Endothelial cell of umbilical vein (primary cell): Measurements from ENCODE around the gene EVC2. TPM values are rescaled to one million over a fixed set of nuclear protein-coding genes. Genes with fewer than 3 reads are reported as not detected.

Experiments used
- BruUV-seq: library from RNA; stranded (reverse); fragments of 400-500 nt; replicated peaks from 2 replicates; lab custom pipeline; 2021; lab: Mats Ljungman, UMichigan
- CTCF ChIA-PET: fragments of 300-600, 350-600 bp; sonication (Branson Sonifier 250); formaldehyde crosslinking; loops from one replicate; lab custom pipeline; 2021; ENCODE audit warnings: antibody characterized with exemption, inconsistent platforms; lab: Charles Lee
- POLR2A ChIA-PET: fragments of 300-600, 350-600 bp; sonication (Branson Sonifier 250); formaldehyde crosslinking; loops from one replicate; lab custom pipeline; 2021; ENCODE audit warnings: antibody characterized with exemption, inconsistent platforms; lab: Charles Lee
- DNase-seq: peaks from one replicate; pipeline ENCODE4 v3.0.0-alpha.2; 2011; ENCODE audit warnings: low read depth, low spot score
- FAIRE-seq: peaks from 2 replicates; lab custom pipeline; 2011; peaks lifted over from hg19 to GRCh38; lab: Jason Lieb, UNC
- H2AFZ ChIP-seq: 2 replicates; pipeline ENCODE4 v1.6.0; 2012; ENCODE audit warnings: low read depth, low read length, control low read depth, inconsistent platforms
- H3K27ac ChIP-seq: 2 replicates; pipeline ENCODE4 v1.5.1; 2011; ENCODE audit warnings: low read depth, mild to moderate bottlenecking, control low read depth, low read length, moderate library complexity; ENCODE audit not compliant: insufficient read depth
- H3K27me3 ChIP-seq, 2 experiments: 2 replicates each; pipeline versions ENCODE4 v1.6.0 to v1.6.1; 2011; ENCODE audit warnings: low read length in 2 of 2, mixed read lengths in 1 of 2; ENCODE audit not compliant: control insufficient read depth in 2 of 2, insufficient read depth in 2 of 2
- H3K36me3 ChIP-seq, 2 experiments: 2 replicates in 1 of 2; 3 replicates in 1 of 2; pipeline ENCODE4 v1.5.1; 2011; ENCODE audit warnings: low read length in 2 of 2, mild to moderate bottlenecking in 1 of 2, moderate library complexity in 1 of 2; ENCODE audit not compliant: control insufficient read depth in 2 of 2, insufficient read depth in 2 of 2; ENCODE audit errors: extremely low read depth in 1 of 2
- H3K4me1 ChIP-seq: 3 replicates; pipeline ENCODE4 v1.5.1; 2011; ENCODE audit warnings: mild to moderate bottlenecking, low read length; ENCODE audit not compliant: control insufficient read depth, insufficient read depth; ENCODE audit errors: extremely low read depth
- H3K4me2 ChIP-seq: 2 replicates; pipeline ENCODE4 v1.6.1; 2011; ENCODE audit warnings: low read length, control low read depth, mixed read lengths; ENCODE audit not compliant: insufficient read depth
- H3K4me3 ChIP-seq, 3 experiments: fragments of 200-600 bp in 1 of 3; sonication (generic), shearing (Covaris generic) in 1 of 3; replicated peaks in 1 of 3; 2 replicates each; pipeline ENCODE4 v1.5.1; 2011 to 2016; ENCODE audit warnings: control low read depth in 3 of 3, low read length in 3 of 3, mild to moderate bottlenecking in 2 of 3, inconsistent platforms in 1 of 3, low read depth in 1 of 3, moderate library complexity in 1 of 3; ENCODE audit not compliant: insufficient read depth in 1 of 3
- H3K79me2 ChIP-seq: 2 replicates; pipeline ENCODE4 v1.6.0; 2012; ENCODE audit warnings: low read length, inconsistent platforms; ENCODE audit not compliant: control insufficient read depth, insufficient read depth
- H3K9ac ChIP-seq: replicated peaks from 2 replicates; pipeline ENCODE3; 2011; ENCODE audit warnings: low read length, control low read depth; ENCODE audit not compliant: insufficient read depth; ENCODE audit errors: extremely low read depth
- H3K9me1 ChIP-seq: replicated peaks from 3 replicates; pipeline ENCODE4 v1.6.0; 2011; ENCODE audit warnings: mild to moderate bottlenecking, low read length; ENCODE audit not compliant: control insufficient read depth, insufficient read depth; ENCODE audit errors: extremely low read depth
- H3K9me3 ChIP-seq: replicated peaks from 2 replicates; pipeline ENCODE4 v1.5.1; 2012; ENCODE audit warnings: low read length, inconsistent platforms; ENCODE audit not compliant: control insufficient read depth, insufficient read depth
- H4K20me1 ChIP-seq: replicated peaks from 2 replicates; pipeline ENCODE3; 2011; ENCODE audit warnings: mild to moderate bottlenecking, low read length; ENCODE audit not compliant: control insufficient read depth, insufficient read depth; ENCODE audit errors: extremely low read depth
- EZH2 ChIP-seq: IDR thresholded peaks from 2 replicates; pipeline ENCODE4 v1.6.1; 2012; ENCODE audit warnings: borderline replicate concordance, low read depth, mild to moderate bottlenecking, moderate library complexity, low read length, inconsistent platforms; ENCODE audit not compliant: severe bottlenecking
- FOS ChIP-seq: IDR thresholded peaks from 2 replicates; pipeline ENCODE4 v1.6.1; 2011; ENCODE audit warnings: mild to moderate bottlenecking, low read length, moderate library complexity, borderline replicate concordance; ENCODE audit not compliant: insufficient read depth
- GATA2 ChIP-seq: IDR thresholded peaks from 2 replicates; pipeline ENCODE4 v1.7.0; 2011; ENCODE audit warnings: low read depth, mild to moderate bottlenecking, moderate library complexity, mixed read lengths, low read length; ENCODE audit not compliant: insufficient read length, insufficient read depth
- JUN ChIP-seq: IDR thresholded peaks from 2 replicates; pipeline ENCODE4 v1.6.1; 2011; ENCODE audit warnings: borderline replicate concordance, low read depth; ENCODE audit not compliant: insufficient read length, insufficient read depth
- MAX ChIP-seq: IDR thresholded peaks from 2 replicates; pipeline ENCODE4 v1.6.1; 2011; ENCODE audit not compliant: insufficient read depth, insufficient read length
- MYC ChIP-seq: IDR thresholded peaks from one replicate; pipeline ENCODE4 v1.6.1; 2011; ENCODE audit warnings: mild to moderate bottlenecking, low read depth, low read length
- POLR2A ChIP-seq: IDR thresholded peaks from 2 replicates; pipeline ENCODE4 v1.6.1; 2012; ENCODE audit warnings: low read depth, mild to moderate bottlenecking, control low read depth, low read length
- POLR2AphosphoS5 ChIP-seq: IDR thresholded peaks from 2 replicates; pipeline ENCODE4 v1.6.1; 2012; ENCODE audit warnings: low read depth, mild to moderate bottlenecking, control low read depth, low read length, moderate library complexity; ENCODE audit not compliant: insufficient read depth
- dilution Hi-C: fragments of 300-500 bp; cut with MboI; formaldehyde crosslinking; loops from one replicate; pipeline ENCODE4 v1.15.0; 2019; ENCODE audit warnings: low sequenced_read_pairs; ENCODE audit not compliant: extremely low pct_ligation_motif_present
- intact Hi-C: fragments of 100-400 bp; cut with micrococcal nuclease; formaldehyde crosslinking; loops from one replicate; pipeline ENCODE4 v1.10.0; 2022
- polyA plus RNA-seq, 4 experiments: library from polyadenylated mRNA; depleted of rRNA in 3 of 4; stranded (reverse) in 3 of 4; unstranded in 1 of 4; fragments of >200 nt; gene quantifications; 2 replicates each; pipeline versions ENCODE4 v1.2.1 to v1.2.3, GENCODE V29; 2011 to 2012; ENCODE audit warnings: missing spikeins in 1 of 4
- total RNA-seq: library from RNA; stranded (reverse); gene quantifications from 2 replicates; pipeline ENCODE4 v1.2.3, GENCODE V29; 2021
- TF ChIP-seq, protein P1 (sequence below), 2 donors: IDR thresholded peaks; 1 replicate in 1 of 2; 2 replicates in 1 of 2; pipeline ENCODE4 v1.5.1; 2011; ENCODE audit warnings: low read length in 2 of 2, mild to moderate bottlenecking in 2 of 2, moderate library complexity in 2 of 2, control low read depth in 1 of 2, inconsistent platforms in 1 of 2, low read depth in 1 of 2; ENCODE audit not compliant: insufficient read depth in 1 of 2; ENCODE audit errors: extremely low read depth in 1 of 2

The EVC2 gene
- total and polyA plus RNA-seq, 2 donors (not counting 3 experiments of a cell fraction or from before 2014, with no cell fraction given), result 1.7 to 8.8 TPM

DNA sequence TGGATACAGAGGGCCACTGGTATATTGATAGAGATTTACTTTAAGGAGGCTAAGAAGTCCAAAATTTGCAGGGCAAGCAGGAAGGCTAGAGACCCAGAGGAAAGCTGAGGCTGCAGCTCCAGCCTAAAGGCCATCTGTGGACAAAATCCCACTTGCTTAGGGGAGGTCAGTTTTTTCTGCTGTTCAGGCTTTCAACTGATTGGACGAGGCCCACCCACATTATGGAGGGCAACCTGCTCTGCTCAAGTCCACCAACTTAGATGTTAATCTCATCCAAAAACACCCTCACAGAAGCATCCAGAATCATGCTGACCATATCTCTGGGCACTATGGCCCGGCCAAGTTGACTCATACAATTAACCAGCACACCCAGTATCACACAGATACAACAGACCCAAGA, 176.3 kb downstream of the EVC2 start:
- POLR2A ChIA-PET, result no interaction called here
- H3K27ac ChIP-seq, result no peak overlapping the region
- FAIRE-seq (no peak), DNase-seq (no peak)
- no TSS peak for BruUV-seq
- no peak overlapping the region for H2AFZ ChIP-seq
- no peak overlapping the region for H3K4me3 ChIP-seq
- no peaks in the 10 kb centered on the region for H4K20me1 ChIP-seq
- TF ChIP-seq FOS (no peak), JUN (no peak), EZH2 (no peak), MAX (no peak), POLR2A (no peak)
- no peaks in the 10 kb centered on the region for H3K9me3 ChIP-seq
- H3K79me2 ChIP-seq, result no peaks in the 10 kb centered on the region
- H3K4me1 ChIP-seq, result no peaks in the 10 kb centered on the region
- no peaks in the 10 kb centered on the region for H3K9me1 ChIP-seq
- no peak overlapping the region for H3K4me2 ChIP-seq
- dilution Hi-C loops, result no loop called here
- H3K36me3 ChIP-seq, result no peaks in the 10 kb centered on the region
- no peaks in the 10 kb centered on the region for H3K27me3 ChIP-seq
- CTCF ChIA-PET, result no interaction called here
- intact Hi-C loops, result no loop called here
- no peak overlapping the region for H3K9ac ChIP-seq

GRCh38 chr4:5528031-5528436, 180.3 kb downstream of the EVC2 start:
- Histone ChIP-seq H3K4me2 (no peak overlapping the region), H2AFZ (no peak overlapping the region), H3K27ac (no peak overlapping the region), H3K27me3 (no peaks in the 10 kb centered on the region), H3K9me3 (no peaks in the 10 kb centered on the region), H3K9me1 (no peaks in the 10 kb centered on the region), H4K20me1 (no peaks in the 10 kb centered on the region), H3K36me3 (no peaks in the 10 kb centered on the region), H3K9ac (no peak overlapping the region), H3K4me3 (no peak overlapping the region), H3K79me2 (no peaks in the 10 kb centered on the region), H3K4me1 (no peaks in the 10 kb centered on the region)
- no TSS peak for BruUV-seq
- CTCF ChIA-PET, result no interaction called here
- intact Hi-C loops, result no loop called here
- DNase-seq (no peak), FAIRE-seq (no peak)
- dilution Hi-C loops, result no loop called here
- TF ChIP-seq MAX, result no peak
- TF ChIP-seq, protein P1, sequence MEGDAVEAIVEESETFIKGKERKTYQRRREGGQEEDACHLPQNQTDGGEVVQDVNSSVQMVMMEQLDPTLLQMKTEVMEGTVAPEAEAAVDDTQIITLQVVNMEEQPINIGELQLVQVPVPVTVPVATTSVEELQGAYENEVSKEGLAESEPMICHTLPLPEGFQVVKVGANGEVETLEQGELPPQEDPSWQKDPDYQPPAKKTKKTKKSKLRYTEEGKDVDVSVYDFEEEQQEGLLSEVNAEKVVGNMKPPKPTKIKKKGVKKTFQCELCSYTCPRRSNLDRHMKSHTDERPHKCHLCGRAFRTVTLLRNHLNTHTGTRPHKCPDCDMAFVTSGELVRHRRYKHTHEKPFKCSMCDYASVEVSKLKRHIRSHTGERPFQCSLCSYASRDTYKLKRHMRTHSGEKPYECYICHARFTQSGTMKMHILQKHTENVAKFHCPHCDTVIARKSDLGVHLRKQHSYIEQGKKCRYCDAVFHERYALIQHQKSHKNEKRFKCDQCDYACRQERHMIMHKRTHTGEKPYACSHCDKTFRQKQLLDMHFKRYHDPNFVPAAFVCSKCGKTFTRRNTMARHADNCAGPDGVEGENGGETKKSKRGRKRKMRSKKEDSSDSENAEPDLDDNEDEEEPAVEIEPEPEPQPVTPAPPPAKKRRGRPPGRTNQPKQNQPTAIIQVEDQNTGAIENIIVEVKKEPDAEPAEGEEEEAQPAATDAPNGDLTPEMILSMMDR (IDR thresholded peaks at IDR 0.05; ENCODE audit: extremely low read depth in 1 of 2, insufficient read depth in 1 of 2, low read depth in 1 of 2, low read length in 2 of 2), result no peak
- TF ChIP-seq EZH2, result no peak
- TF ChIP-seq MYC, result no peak
- no peak for TF ChIP-seq POLR2AphosphoS5
- no peak for TF ChIP-seq GATA2
- no peak for TF ChIP-seq JUN
- no peak for TF ChIP-seq POLR2A
- no peak for TF ChIP-seq FOS
- POLR2A ChIA-PET, result no interaction called here
